ENCODE data around the gene GAS2L2.
A peak's percentile ranks its signal among the peaks of the same experiment; 100 is the strongest.

- TF ChIP-seq POLR2A (IDR thresholded peaks at IDR 0.05) = no peak
- no peak for TF ChIP-seq CTCF (IDR thresholded peaks at IDR 0.05)
- peak; percentile 18 for TF ChIP-seq POLR2AphosphoS5 (IDR thresholded peaks at IDR 0.05)
Observed at GRCh38 chr17:35731239-35731916, 21.7 kb downstream of the GAS2L2 start, which contains the start of gene RASL10B.

Data from prostate gland (tissue), 2 donors.